ENCODE data around the gene SLC4A7.

The SLC4A7 gene

DNA sequence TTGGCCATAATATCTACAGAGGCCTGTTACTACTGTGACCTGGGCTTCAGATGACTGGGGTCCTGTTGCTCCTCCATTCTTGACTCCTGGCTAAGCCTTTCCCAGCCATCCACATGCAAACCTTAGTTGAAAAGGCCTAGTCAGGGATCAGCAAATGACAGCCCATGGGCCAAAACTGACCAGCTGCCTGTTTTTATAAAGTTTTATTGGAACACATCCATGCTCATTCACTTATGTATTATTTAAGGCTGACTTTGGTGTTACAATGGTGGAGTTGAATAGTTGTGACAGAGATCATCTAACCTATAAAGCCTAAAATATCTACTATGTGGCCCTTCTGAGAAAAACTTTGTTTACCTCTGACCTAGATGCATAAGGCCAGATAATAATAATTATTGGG, 16.8 kb upstream of the SLC4A7 start:
- Histone ChIP-seq H3K79me2 (ENCODE audit: insufficient read depth, low read length) (no peaks in the 10 kb centered on the region), H3F3A (ENCODE audit: low read depth) (no peaks in the 10 kb centered on the region), H3K9me3 (ENCODE audit: insufficient read depth, low read depth, low read length) (no peaks in the 10 kb centered on the region), H3K36me3 (ENCODE audit: insufficient read depth, low read length) (no peaks in the 10 kb centered on the region), H3K27me3 (ENCODE audit: insufficient read depth, low read length, poor library complexity, severe bottlenecking) (no peaks in the 10 kb centered on the region), H3K9ac (ENCODE audit: low read depth, low read length, poor library complexity, severe bottlenecking) (no peak overlapping the region), H4K20me1 (ENCODE audit: insufficient read depth, low read length, poor library complexity, severe bottlenecking) (no peaks in the 10 kb centered on the region), H2AFZ (ENCODE audit: low read length) (no peak overlapping the region), H3K4me3 (ENCODE audit: low read length, poor library complexity, severe bottlenecking) (no peak overlapping the region), H3K4me2 (ENCODE audit: low read depth, low read length, poor library complexity, severe bottlenecking) (no peak overlapping the region), H3K4me1 (ENCODE audit: insufficient read depth, low read length, poor library complexity, severe bottlenecking) (no peaks in the 10 kb centered on the region), H3K9me2 (replicated peaks; ENCODE audit: low read depth, low read length) (no peaks in the 10 kb centered on the region)
- TF ChIP-seq EZH2phosphoT487 (IDR thresholded peaks at IDR 0.05; ENCODE audit: borderline replicate concordance) = no peak
- TF ChIP-seq, protein P1, sequence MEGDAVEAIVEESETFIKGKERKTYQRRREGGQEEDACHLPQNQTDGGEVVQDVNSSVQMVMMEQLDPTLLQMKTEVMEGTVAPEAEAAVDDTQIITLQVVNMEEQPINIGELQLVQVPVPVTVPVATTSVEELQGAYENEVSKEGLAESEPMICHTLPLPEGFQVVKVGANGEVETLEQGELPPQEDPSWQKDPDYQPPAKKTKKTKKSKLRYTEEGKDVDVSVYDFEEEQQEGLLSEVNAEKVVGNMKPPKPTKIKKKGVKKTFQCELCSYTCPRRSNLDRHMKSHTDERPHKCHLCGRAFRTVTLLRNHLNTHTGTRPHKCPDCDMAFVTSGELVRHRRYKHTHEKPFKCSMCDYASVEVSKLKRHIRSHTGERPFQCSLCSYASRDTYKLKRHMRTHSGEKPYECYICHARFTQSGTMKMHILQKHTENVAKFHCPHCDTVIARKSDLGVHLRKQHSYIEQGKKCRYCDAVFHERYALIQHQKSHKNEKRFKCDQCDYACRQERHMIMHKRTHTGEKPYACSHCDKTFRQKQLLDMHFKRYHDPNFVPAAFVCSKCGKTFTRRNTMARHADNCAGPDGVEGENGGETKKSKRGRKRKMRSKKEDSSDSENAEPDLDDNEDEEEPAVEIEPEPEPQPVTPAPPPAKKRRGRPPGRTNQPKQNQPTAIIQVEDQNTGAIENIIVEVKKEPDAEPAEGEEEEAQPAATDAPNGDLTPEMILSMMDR (conservative IDR thresholded peaks at IDR 0.05; ENCODE audit: low read length) = no peak

DNA sequence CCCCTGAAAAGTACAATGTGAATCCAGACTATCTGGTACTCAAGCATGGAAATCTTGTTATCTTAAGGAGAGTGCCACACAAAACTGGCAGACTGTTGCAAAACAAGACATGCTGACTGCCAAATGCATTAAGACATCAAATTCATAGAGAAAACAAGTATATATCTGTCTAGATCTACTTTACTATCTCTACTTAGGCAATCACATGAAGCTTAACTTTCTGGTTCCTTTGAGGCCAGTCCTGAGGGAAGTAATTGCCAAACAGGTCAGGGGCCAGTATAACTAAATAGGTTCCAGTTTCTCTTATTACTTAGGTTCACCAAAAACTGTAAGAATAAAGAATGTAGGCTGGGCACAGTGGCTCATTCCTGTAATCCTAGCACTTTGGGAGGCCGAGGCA, 15.9 kb upstream of the SLC4A7 start:
- Histone ChIP-seq H2AFZ (ENCODE audit: low read length) (no peak overlapping the region), H3K4me3 (ENCODE audit: low read length, poor library complexity, severe bottlenecking) (no peak overlapping the region), H3K27me3 (ENCODE audit: insufficient read depth, low read length, poor library complexity, severe bottlenecking) (no peaks in the 10 kb centered on the region), H3F3A (ENCODE audit: low read depth) (no peaks in the 10 kb centered on the region), H3K9me3 (ENCODE audit: insufficient read depth, low read depth, low read length) (no peaks in the 10 kb centered on the region), H3K9me2 (replicated peaks; ENCODE audit: low read depth, low read length) (no peaks in the 10 kb centered on the region), H4K20me1 (ENCODE audit: insufficient read depth, low read length, poor library complexity, severe bottlenecking) (no peaks in the 10 kb centered on the region), H3K4me2 (ENCODE audit: low read depth, low read length, poor library complexity, severe bottlenecking) (no peak overlapping the region), H3K36me3 (ENCODE audit: insufficient read depth, low read length) (no peaks in the 10 kb centered on the region), H3K9ac (ENCODE audit: low read depth, low read length, poor library complexity, severe bottlenecking) (no peak overlapping the region), H3K4me1 (ENCODE audit: insufficient read depth, low read length, poor library complexity, severe bottlenecking) (no peaks in the 10 kb centered on the region), H3K79me2 (ENCODE audit: insufficient read depth, low read length) (no peaks in the 10 kb centered on the region)
- TF ChIP-seq EZH2phosphoT487 (IDR thresholded peaks at IDR 0.05; ENCODE audit: borderline replicate concordance) = no peak
- TF ChIP-seq, protein P1 (conservative IDR thresholded peaks at IDR 0.05; ENCODE audit: low read length) = no peak

DNA sequence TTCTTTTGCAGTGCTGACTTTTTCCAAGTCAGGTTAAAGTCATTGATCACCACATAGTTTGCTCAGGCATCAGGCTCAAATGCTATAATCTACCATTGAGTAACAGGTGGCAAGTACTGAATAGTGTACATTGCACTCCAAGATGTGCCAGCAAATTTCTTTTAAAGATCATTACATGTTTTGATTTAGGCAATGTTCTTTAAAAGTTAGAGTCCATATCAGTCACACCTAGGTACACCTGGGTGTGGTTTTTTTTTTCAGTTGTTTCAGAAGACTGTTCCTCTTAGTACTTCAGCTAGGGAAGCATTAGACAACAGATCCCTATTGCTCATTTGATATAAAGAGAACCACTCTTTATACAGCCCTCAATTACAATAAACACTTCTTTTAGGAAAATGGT, 10.6 kb upstream of the SLC4A7 start:
- TF ChIP-seq EZH2phosphoT487 (IDR thresholded peaks at IDR 0.05; ENCODE audit: borderline replicate concordance) = no peak
- TF ChIP-seq, protein P1 (conservative IDR thresholded peaks at IDR 0.05; ENCODE audit: low read length) = no peak
- Histone ChIP-seq H3K27me3 (ENCODE audit: insufficient read depth, low read length, poor library complexity, severe bottlenecking) (no peaks in the 10 kb centered on the region), H3K36me3 (ENCODE audit: insufficient read depth, low read length) (no peaks in the 10 kb centered on the region), H3K9ac (ENCODE audit: low read depth, low read length, poor library complexity, severe bottlenecking) (no peak overlapping the region), H3K4me3 (ENCODE audit: low read length, poor library complexity, severe bottlenecking) (no peak overlapping the region), H3F3A (ENCODE audit: low read depth) (no peaks in the 10 kb centered on the region), H3K79me2 (ENCODE audit: insufficient read depth, low read length) (no peaks in the 10 kb centered on the region), H3K4me2 (ENCODE audit: low read depth, low read length, poor library complexity, severe bottlenecking) (no peak overlapping the region), H3K9me3 (ENCODE audit: insufficient read depth, low read depth, low read length) (no peaks in the 10 kb centered on the region), H4K20me1 (ENCODE audit: insufficient read depth, low read length, poor library complexity, severe bottlenecking) (no peaks in the 10 kb centered on the region), H2AFZ (ENCODE audit: low read length) (no peak overlapping the region), H3K4me1 (ENCODE audit: insufficient read depth, low read length, poor library complexity, severe bottlenecking) (no peaks in the 10 kb centered on the region), H3K9me2 (replicated peaks; ENCODE audit: low read depth, low read length) (no peaks in the 10 kb centered on the region)

All from Loucy (cell line).